Astrocyte (in vitro differentiated cells and primary cell): ENCODE data around the gene ZNF804B. TPM values are rescaled to one million over a fixed set of nuclear protein-coding genes. Genes with fewer than 3 reads are reported as not detected.
A peak's percentile ranks its signal among the peaks of the same experiment; 100 is the strongest.

ENCODE experiments used
- DNase-seq: peaks from one replicate; pipeline ENCODE4 v3.0.0-alpha.2; 2010; ENCODE audit warnings: low read depth
- FAIRE-seq: peaks from 2 replicates; lab custom pipeline; 2011; peaks lifted over from hg19 to GRCh38; lab: Jason Lieb, UNC
- H2AFZ ChIP-seq: 2 replicates; pipeline ENCODE4 v1.6.0; 2012; ENCODE audit warnings: low read depth, low read length, inconsistent platforms
- H3K27ac ChIP-seq: 2 replicates; pipeline ENCODE4 v1.5.1; 2011; ENCODE audit warnings: low read depth, low read length, inconsistent platforms
- H3K27me3 ChIP-seq: 2 replicates; pipeline ENCODE4 v1.6.0; 2011; ENCODE audit warnings: low read length, inconsistent platforms; ENCODE audit not compliant: insufficient read depth
- H3K36me3 ChIP-seq: 2 replicates; pipeline ENCODE4 v1.5.1; 2011; ENCODE audit warnings: low read length, inconsistent platforms; ENCODE audit not compliant: insufficient read depth
- H3K4me1 ChIP-seq: 2 replicates; pipeline ENCODE4 v1.5.1; 2011; ENCODE audit warnings: low read length, inconsistent platforms; ENCODE audit not compliant: insufficient read depth
- H3K4me2 ChIP-seq: 2 replicates; pipeline ENCODE4 v1.6.0; 2012; ENCODE audit warnings: low read length, inconsistent platforms
- H3K4me3 ChIP-seq: 2 replicates; pipeline ENCODE4 v1.5.1; 2011; ENCODE audit warnings: low read depth, mild to moderate bottlenecking, low read length, inconsistent platforms; ENCODE audit not compliant: insufficient read depth
- H3K79me2 ChIP-seq: 2 replicates; pipeline ENCODE4 v1.6.0; 2012; ENCODE audit warnings: mild to moderate bottlenecking, low read length, inconsistent platforms; ENCODE audit not compliant: insufficient read depth
- H3K9ac ChIP-seq: 2 replicates; pipeline ENCODE4 v1.6.0; 2012; ENCODE audit warnings: mild to moderate bottlenecking, low read length, inconsistent platforms
- H3K9me3 ChIP-seq: 2 replicates; pipeline ENCODE4 v1.5.1; 2012; ENCODE audit warnings: low read depth, mild to moderate bottlenecking, low read length, inconsistent platforms; ENCODE audit not compliant: insufficient read depth
- H4K20me1 ChIP-seq: 2 replicates; pipeline ENCODE4 v1.6.0; 2012; ENCODE audit warnings: low read length, inconsistent platforms; ENCODE audit not compliant: insufficient read depth
- H3K27ac Mint-ChIP-seq: one replicate; pipeline ENCODE4 v1.8.0; 2021; ENCODE audit warnings: mild to moderate bottlenecking, mixed read lengths; ENCODE audit not compliant: unreplicated experiment
- H3K27me3 Mint-ChIP-seq: one replicate; pipeline ENCODE4 v1.8.0; 2021; ENCODE audit warnings: low read depth, mixed read lengths; ENCODE audit not compliant: unreplicated experiment
- H3K36me3 Mint-ChIP-seq: one replicate; pipeline ENCODE4 v1.8.0; 2021; ENCODE audit warnings: low read depth, mixed read lengths; ENCODE audit not compliant: unreplicated experiment
- H3K4me1 Mint-ChIP-seq: one replicate; pipeline ENCODE4 v1.8.0; 2021; ENCODE audit warnings: low read depth, mixed read lengths; ENCODE audit not compliant: unreplicated experiment
- H3K4me3 Mint-ChIP-seq: one replicate; pipeline ENCODE4 v1.8.0; 2021; ENCODE audit warnings: mild to moderate bottlenecking, moderate library complexity, mixed read lengths; ENCODE audit not compliant: unreplicated experiment
- H3K9me3 Mint-ChIP-seq: one replicate; pipeline ENCODE4 v1.8.0; 2021; ENCODE audit warnings: mild to moderate bottlenecking, mixed read lengths; ENCODE audit not compliant: unreplicated experiment
- EZH2 ChIP-seq: IDR thresholded peaks from 2 replicates; pipeline ENCODE4 v1.6.1; 2012; ENCODE audit warnings: mild to moderate bottlenecking, low read length, inconsistent platforms; ENCODE audit not compliant: insufficient read depth
- total RNA-seq: library from RNA; stranded (reverse); gene quantifications from 2 replicates; pipeline ENCODE4 v1.2.1, GENCODE V29; 2021
- TF ChIP-seq, protein P1 (sequence below): IDR thresholded peaks from 2 replicates; pipeline ENCODE4 v1.5.1; 2011; ENCODE audit warnings: low read depth, mild to moderate bottlenecking, inconsistent platforms, low read length, moderate library complexity; ENCODE audit not compliant: insufficient read depth

ZNF804B gene
- total RNA-seq, 1 donor from 2014 or later = not detected

DNA sequence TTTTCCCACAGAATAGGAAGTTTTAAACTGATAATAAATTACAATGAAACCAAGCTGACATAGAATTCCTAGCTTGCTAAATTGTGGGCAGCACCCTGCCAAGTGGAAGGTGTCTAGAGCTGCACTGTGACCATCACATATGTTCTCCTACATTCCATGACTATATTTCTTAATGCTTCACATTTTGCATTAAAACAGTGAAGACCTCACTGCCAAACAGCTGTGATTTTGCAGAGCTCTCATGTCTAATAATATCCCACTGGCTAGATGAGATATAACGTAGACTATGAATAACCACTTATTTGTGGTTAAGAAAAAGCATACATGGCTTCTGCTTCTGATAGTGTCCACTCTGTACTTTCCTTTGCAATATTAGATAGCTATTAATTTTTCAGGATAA lies 264.4 kb downstream of the ZNF804B start:
- Mint-ChIP-seq H3K27me3 (no peaks in the 10 kb centered on the region), H3K4me3 (no peak overlapping the region), H3K36me3 (no peaks in the 10 kb centered on the region), H3K27ac (peak overlapping the region; percentile 42), H3K9me3 (peaks cover 3% of the 10 kb centered on the region), H3K4me1 (peaks cover 32% of the 10 kb centered on the region)
- H3K9ac ChIP-seq = no peak overlapping the region
- DNase-seq = peak; percentile 8
- H3K36me3 ChIP-seq = no peaks in the 10 kb centered on the region
- H3K4me1 ChIP-seq = no peaks in the 10 kb centered on the region
- no peak overlapping the region for H3K4me2 ChIP-seq
- no peaks in the 10 kb centered on the region for H3K79me2 ChIP-seq
- H2AFZ ChIP-seq = no peak overlapping the region
- no peaks in the 10 kb centered on the region for H3K9me3 ChIP-seq
- no peaks in the 10 kb centered on the region for H3K27me3 ChIP-seq
- no peak overlapping the region for H3K27ac ChIP-seq
- H3K4me3 ChIP-seq = no peak overlapping the region
- no peak for FAIRE-seq
- no peak for TF ChIP-seq EZH2
- no peaks in the 10 kb centered on the region for H4K20me1 ChIP-seq

DNA sequence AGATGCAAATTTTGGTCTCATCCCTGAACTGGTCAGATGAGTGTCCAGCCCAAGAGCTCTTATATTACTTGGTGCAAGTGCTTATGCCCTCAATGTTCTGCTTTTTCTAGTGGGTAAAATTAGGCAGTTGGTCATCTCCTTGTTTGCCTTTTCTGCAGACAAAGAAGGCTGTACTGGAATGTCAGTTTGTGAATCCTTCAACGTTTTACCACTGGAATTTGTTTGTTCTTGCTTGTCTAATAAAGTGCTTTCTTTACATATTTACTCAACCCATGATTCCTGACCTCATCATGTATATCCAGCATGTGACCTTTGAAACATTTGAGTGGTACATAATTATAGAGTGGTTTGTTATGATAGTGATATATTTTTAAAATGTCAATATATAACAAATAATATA lies 268.3 kb downstream of the ZNF804B start:
- Histone ChIP-seq H3K9ac (no peak overlapping the region), H3K9me3 (no peaks in the 10 kb centered on the region), H3K4me2 (no peak overlapping the region), H4K20me1 (no peaks in the 10 kb centered on the region), H2AFZ (no peak overlapping the region), H3K27me3 (no peaks in the 10 kb centered on the region), H3K27ac (no peak overlapping the region), H3K79me2 (no peaks in the 10 kb centered on the region), H3K36me3 (no peaks in the 10 kb centered on the region), H3K4me3 (no peak overlapping the region), H3K4me1 (no peaks in the 10 kb centered on the region)
- FAIRE-seq = no peak
- Mint-ChIP-seq H3K4me3 (no peak overlapping the region), H3K4me1 (peaks cover 56% of the 10 kb centered on the region), H3K36me3 (no peaks in the 10 kb centered on the region), H3K27ac (no peak overlapping the region), H3K9me3 (no peaks in the 10 kb centered on the region), H3K27me3 (no peaks in the 10 kb centered on the region)
- TF ChIP-seq EZH2 = no peak
- TF ChIP-seq, protein P1, sequence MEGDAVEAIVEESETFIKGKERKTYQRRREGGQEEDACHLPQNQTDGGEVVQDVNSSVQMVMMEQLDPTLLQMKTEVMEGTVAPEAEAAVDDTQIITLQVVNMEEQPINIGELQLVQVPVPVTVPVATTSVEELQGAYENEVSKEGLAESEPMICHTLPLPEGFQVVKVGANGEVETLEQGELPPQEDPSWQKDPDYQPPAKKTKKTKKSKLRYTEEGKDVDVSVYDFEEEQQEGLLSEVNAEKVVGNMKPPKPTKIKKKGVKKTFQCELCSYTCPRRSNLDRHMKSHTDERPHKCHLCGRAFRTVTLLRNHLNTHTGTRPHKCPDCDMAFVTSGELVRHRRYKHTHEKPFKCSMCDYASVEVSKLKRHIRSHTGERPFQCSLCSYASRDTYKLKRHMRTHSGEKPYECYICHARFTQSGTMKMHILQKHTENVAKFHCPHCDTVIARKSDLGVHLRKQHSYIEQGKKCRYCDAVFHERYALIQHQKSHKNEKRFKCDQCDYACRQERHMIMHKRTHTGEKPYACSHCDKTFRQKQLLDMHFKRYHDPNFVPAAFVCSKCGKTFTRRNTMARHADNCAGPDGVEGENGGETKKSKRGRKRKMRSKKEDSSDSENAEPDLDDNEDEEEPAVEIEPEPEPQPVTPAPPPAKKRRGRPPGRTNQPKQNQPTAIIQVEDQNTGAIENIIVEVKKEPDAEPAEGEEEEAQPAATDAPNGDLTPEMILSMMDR = no peak
- DNase-seq = no peak

DNA sequence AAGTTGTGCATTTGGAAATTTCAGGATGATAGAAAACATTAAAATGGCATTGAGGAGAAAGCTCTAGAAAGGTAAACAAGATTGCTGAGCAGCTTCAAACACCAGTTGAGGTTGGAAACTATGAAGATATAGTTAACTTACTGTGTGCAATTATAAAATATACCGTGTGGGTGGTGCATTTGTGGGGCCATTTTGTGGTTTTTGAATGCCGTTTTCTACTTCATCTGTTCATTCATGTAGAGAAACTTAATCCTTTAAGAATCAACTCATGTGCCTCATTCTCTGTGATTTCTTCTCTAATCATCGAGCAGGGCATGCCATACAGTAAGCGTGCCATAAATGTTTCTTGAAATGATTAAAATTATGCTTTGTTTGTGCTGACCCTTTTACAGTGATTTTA lies 268.8 kb downstream of the ZNF804B start:
- no peak overlapping the region for H3K27ac ChIP-seq
- no peak overlapping the region for H3K4me3 Mint-ChIP-seq
- H3K9ac ChIP-seq = no peak overlapping the region
- DNase-seq (peak; percentile 0), FAIRE-seq (no peak)
- H4K20me1 ChIP-seq = no peaks in the 10 kb centered on the region
- H3K9me3 ChIP-seq = no peaks in the 10 kb centered on the region
- H3K27me3 ChIP-seq = no peaks in the 10 kb centered on the region
- H3K27ac Mint-ChIP-seq = no peak overlapping the region
- peaks cover 52% of the 10 kb centered on the region for H3K4me1 Mint-ChIP-seq
- H3K4me1 ChIP-seq = no peaks in the 10 kb centered on the region
- H3K27me3 Mint-ChIP-seq = no peaks in the 10 kb centered on the region
- H3K4me3 ChIP-seq = no peak overlapping the region
- no peaks in the 10 kb centered on the region for H3K36me3 ChIP-seq
- no peaks in the 10 kb centered on the region for H3K9me3 Mint-ChIP-seq
- H3K36me3 Mint-ChIP-seq = no peaks in the 10 kb centered on the region
- TF ChIP-seq EZH2 = no peak
- no peak overlapping the region for H2AFZ ChIP-seq
- no peak overlapping the region for H3K4me2 ChIP-seq
- H3K79me2 ChIP-seq = no peaks in the 10 kb centered on the region
